Measurements from ENCODE around the gene COL23A1. TPM values are rescaled to one million over a fixed set of nuclear protein-coding genes. Genes with fewer than 3 reads are reported as not detected.

COL23A1 gene
- total RNA-seq, 1 experiment from 2014 or later: not detected

GRCh38 chr5:178440181-178440580 is 150.0 kb downstream of the COL23A1 start:
- Histone ChIP-seq H3K4me1 (ENCODE audit: insufficient read depth, low read length, poor library complexity, severe bottlenecking) (peaks cover 15% of the 10 kb centered on the region), H3K27ac (ENCODE audit: low read depth, low read length, poor library complexity, severe bottlenecking) (no peak overlapping the region), H3K9me3 (ENCODE audit: low read depth, low read length, poor library complexity, severe bottlenecking) (no peaks in the 10 kb centered on the region), H3K4me3 (ENCODE audit: low read depth, low read length, poor library complexity, severe bottlenecking) (no peak overlapping the region), H3K27me3 (replicated peaks; ENCODE audit: insufficient read depth, low read depth, low read length, poor library complexity) (no peaks in the 10 kb centered on the region), H3K36me3 (ENCODE audit: insufficient read depth, low read length, poor library complexity, severe bottlenecking) (no peaks in the 10 kb centered on the region)
- CTCF ChIA-PET: no interaction called here
- BruUV-seq (replicated peaks): no TSS peak
- DNase-seq (ENCODE audit: low spot score): no peak
- TF ChIP-seq EZH2 (IDR thresholded peaks at IDR 0.05; ENCODE audit: borderline replicate concordance, low read depth, low read length, poor library complexity, severe bottlenecking): no peak
- TF ChIP-seq CTCF (conservative IDR thresholded peaks at IDR 0.05; ENCODE audit: low read depth, low read length): no peak
- intact Hi-C loops (cut with micrococcal nuclease; ENCODE audit: unreplicated experiment): no loop called here
- POLR2A ChIA-PET (ENCODE audit: low non-redundant PET): no interaction called here

GRCh38 chr5:178439493-178440180 is 150.6 kb downstream of the COL23A1 start:
- ChIA-PET POLR2A (ENCODE audit: low non-redundant PET) (interaction anchor here (0.6 kb wide), 1 partner anchor 128 kb away, joined by 3 read pairs; no protein-coding TSS in a partner anchor), CTCF (no interaction called here)
- no TSS peak for BruUV-seq (replicated peaks)
- Histone ChIP-seq H3K27me3 (replicated peaks; ENCODE audit: insufficient read depth, low read depth, low read length, poor library complexity) (no peaks in the 10 kb centered on the region), H3K27ac (ENCODE audit: low read depth, low read length, poor library complexity, severe bottlenecking) (no peak overlapping the region), H3K36me3 (ENCODE audit: insufficient read depth, low read length, poor library complexity, severe bottlenecking) (no peaks in the 10 kb centered on the region), H3K4me3 (ENCODE audit: low read depth, low read length, poor library complexity, severe bottlenecking) (no peak overlapping the region), H3K4me1 (ENCODE audit: insufficient read depth, low read length, poor library complexity, severe bottlenecking) (peaks cover 19% of the 10 kb centered on the region), H3K9me3 (ENCODE audit: low read depth, low read length, poor library complexity, severe bottlenecking) (no peaks in the 10 kb centered on the region)
- DNase-seq (ENCODE audit: low spot score): no peak
- no peak for TF ChIP-seq CTCF (conservative IDR thresholded peaks at IDR 0.05; ENCODE audit: low read depth, low read length)
- no peak for TF ChIP-seq EZH2 (IDR thresholded peaks at IDR 0.05; ENCODE audit: borderline replicate concordance, low read depth, low read length, poor library complexity, severe bottlenecking)
- intact Hi-C loops (cut with micrococcal nuclease; ENCODE audit: unreplicated experiment): no loop called here

GRCh38 chr5:178438796-178439195 is 151.4 kb downstream of the COL23A1 start:
- intact Hi-C loops (cut with micrococcal nuclease; ENCODE audit: unreplicated experiment): no loop called here
- Histone ChIP-seq H3K4me3 (ENCODE audit: low read depth, low read length, poor library complexity, severe bottlenecking) (no peak overlapping the region), H3K27ac (ENCODE audit: low read depth, low read length, poor library complexity, severe bottlenecking) (no peak overlapping the region), H3K9me3 (ENCODE audit: low read depth, low read length, poor library complexity, severe bottlenecking) (no peaks in the 10 kb centered on the region), H3K4me1 (ENCODE audit: insufficient read depth, low read length, poor library complexity, severe bottlenecking) (peaks cover 24% of the 10 kb centered on the region), H3K36me3 (ENCODE audit: insufficient read depth, low read length, poor library complexity, severe bottlenecking) (no peaks in the 10 kb centered on the region), H3K27me3 (replicated peaks; ENCODE audit: insufficient read depth, low read depth, low read length, poor library complexity) (no peaks in the 10 kb centered on the region)
- CTCF ChIA-PET: no interaction called here
- TF ChIP-seq EZH2 (IDR thresholded peaks at IDR 0.05; ENCODE audit: borderline replicate concordance, low read depth, low read length, poor library complexity, severe bottlenecking) (no peak), CTCF (conservative IDR thresholded peaks at IDR 0.05; ENCODE audit: low read depth, low read length) (no peak)
- DNase-seq (ENCODE audit: low spot score): no peak
- POLR2A ChIA-PET (ENCODE audit: low non-redundant PET): no interaction called here
- BruUV-seq (replicated peaks): no TSS peak
